HG02973 (cell line): ENCODE measurements around the gene DHODH.
A peak's percentile ranks its signal among the peaks of the same experiment; 100 is the strongest.
"Not testable (repeated sequence)": the region's sequence is repeated elsewhere in the genome, so short reads cannot be mapped to it uniquely, and the experiment has no call there.

Experiments
- ATAC-seq: cut with Tn5 transposase; IDR thresholded peaks from one replicate; pipeline ENCODE4 v1.9.1; 2021; ENCODE audit warnings: moderate library complexity; ENCODE audit not compliant: unreplicated experiment

Gene DHODH

DNA sequence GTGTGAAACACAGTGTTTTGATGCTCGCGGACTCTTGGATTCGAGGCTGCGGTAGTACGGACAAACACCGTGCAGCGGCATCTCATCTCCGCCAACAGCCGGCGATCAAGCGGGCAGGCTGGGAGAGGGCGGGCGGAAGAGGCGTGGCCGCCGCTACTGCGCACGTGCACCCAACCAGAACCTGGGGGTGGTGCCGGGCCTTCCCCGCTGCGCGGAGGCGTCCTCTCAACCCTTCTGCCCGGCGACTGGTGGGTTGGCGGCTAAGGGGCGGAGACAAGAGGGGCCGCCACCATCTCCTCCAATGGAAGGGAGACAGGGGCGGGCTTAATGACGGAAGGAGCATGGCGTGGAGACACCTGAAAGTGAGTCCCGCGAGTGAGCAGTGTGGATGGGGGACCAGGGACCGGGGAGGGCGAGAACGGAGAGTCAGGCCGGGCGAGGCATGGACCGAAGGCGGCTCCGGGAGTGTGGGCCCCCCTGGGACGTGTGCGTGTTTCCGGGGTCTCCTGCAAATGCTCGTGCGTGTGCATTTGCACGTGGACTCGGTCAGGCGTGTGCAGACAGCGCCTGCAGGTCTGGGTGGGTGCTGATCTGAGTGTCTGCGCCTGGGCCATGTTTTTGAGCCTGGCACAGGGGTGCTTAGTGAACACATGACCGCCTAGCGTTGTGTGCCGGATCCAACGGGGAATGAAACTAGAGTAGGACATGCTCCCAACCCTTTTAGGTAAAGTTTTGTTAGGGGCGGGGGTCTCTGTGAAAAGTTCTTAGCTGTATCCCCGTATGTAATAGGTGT is at the start of gene DHODH:
TSS of gene DHODH (plus strand) at position 321 of the 793 bp plus-strand sequence. CDS start at position 342, 21 bp downstream.
- ATAC-seq, result peak; percentile 98

DNA sequence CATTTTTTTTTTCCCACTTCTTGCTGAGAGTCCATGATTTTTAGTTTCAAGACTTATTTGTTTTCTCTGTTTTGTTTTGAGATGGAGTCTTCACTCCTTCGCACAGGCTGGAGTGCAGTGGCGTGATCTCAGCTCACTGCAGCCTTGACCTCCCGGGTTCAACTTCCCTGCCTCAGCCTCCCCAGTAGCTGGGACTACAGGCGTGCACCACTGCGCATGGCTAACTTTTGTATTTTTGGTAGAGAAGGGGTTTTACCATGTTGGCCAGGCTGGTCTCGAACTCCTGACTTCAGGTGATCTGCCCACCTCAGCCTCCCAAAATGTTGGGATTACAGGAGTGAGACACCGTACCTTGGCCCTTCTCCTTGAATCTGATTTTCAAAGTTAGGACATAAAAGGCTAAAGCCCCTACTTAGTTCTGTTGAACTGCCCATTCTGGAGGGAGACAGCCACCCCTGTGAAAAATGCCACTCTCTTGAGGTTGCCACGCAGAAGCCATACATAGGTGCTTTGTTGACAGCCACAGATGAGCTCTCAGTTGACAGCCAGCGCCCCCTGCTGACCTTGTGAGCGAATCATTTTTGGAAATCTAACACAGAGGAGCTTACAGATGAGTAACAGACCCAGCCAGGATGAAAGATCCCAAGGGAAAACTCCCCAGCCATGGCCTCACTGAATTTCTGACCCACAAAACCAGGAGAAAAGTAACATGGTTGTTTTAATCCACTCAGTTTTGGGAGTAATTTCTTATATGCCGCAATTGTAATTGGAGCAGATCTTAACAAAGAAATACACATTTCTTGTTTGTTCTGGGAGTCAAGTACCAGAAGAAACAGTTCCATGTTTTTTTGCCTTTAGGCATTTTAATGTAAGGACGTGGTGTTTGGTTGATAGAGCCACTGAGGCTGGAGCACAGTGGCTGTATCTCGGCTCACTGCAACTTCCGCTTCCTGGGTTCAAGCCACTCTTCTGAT is 47.2 kb upstream of the DHODH start:
- peak; percentile 74 for ATAC-seq

DNA sequence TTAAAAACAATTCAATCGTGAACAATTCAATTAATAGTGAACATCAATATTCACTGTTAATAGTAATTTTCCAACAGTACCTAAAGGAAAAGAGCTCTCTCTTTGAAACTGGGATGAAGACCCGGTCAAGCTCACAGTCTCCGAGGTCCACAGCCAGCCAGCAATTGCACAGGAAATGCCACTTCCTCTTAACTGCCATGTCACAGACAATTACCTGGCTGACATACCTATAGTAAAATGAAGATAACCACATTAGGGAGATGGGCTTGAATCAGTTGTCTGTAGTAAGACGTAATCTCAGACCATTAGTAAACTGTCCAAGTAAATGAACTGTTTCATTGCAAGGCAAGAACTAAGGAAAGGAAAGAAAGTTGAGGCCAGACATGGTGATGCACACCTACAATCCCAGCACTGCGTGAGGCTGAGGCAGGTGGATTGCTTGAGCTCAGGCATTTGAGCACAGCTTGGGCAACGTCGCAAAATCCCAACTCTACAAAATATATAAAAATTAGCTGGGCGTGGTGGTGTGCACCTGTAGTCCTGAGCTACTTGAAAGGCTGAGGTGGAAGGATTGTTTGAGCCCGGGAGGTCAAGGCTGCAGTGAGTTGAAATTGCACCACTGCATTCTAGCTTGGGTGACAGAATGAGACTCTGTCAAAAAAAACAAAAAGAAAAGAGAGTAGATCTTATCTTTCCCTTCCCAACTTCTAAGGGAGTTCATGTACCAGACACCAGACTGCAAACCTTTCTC is 45.2 kb upstream of the DHODH start:
- no peak for ATAC-seq

DNA sequence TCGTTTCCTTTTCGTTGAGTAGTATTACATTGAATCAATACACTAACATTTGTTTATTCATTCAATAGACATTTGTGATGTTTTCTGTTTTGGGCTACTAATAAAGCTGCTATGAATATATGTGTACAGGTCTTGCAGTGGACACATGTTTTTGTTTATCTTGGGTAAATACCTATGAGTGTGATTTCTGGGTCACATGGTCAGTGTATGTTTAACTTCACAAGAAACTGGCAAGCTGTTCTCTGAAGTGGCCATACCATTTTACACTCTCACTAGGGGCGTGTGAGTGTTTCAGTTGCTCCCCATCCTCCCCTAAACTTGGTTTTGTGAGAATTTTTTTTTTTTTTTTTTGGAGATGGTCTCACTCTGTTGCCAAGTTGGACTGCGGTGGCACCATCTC is 43.3 kb upstream of the DHODH start:
- ATAC-seq, result no peak

DNA sequence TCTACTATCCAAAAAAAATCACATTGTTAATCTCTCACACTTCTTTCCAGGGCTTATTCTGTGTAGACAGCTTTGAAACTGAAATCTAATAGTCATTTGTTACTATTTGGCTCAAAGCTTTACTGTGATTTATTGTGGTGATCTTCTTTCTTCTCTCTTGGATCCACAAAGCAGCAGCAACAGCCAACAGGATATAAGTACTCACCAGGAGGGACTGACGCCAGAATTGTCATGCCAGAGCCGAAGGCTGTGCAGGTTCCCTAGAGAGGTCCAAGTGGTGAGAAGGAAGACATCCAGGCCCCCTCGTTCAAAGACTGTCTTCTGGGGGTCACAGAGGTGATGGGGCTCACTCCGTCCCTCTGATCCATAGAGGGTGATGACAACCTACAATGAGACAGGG is 41.6 kb upstream of the DHODH start:
- ATAC-seq, result no peak

DNA sequence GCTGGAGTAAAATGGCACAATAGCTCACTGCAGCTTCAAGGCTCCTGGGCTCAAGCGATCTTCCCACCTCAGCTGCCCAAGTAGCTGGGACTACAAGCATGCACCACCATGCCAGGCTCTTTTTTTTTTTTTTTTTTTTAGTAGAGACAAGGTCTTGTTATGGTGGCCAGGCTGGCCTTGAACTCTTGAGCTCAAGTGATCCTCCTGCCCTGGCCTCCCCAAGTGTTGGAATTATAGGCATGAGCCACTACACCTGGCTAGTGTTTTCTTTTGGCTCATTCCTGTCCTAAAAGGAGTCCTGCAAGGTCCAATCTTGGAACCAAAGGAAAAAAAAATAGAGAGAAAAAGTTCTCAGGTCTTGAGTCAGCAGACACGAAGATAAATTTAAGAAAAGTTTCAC is 39.2 kb upstream of the DHODH start:
- ATAC-seq, result no peak

DNA sequence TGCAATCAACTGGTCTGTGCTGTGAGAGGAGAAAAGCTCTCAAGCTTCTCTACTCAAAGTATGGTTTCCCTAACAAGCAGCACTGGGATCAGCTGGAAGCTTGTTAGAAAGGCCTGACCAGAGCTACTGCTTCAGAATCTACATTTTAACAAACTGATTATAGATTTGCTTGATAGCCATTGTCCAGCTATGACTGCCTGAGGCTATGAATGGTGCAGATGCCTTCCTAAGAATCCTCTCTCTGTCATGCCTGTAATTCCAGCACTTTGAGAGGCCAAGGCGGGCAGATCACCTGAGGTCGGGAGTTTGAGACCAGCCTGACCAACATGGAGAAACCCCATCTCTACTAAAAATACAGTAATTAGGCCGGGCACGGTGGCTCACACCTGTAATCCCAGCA is 37.0 kb upstream of the DHODH start:
- ATAC-seq, result no peak

DNA sequence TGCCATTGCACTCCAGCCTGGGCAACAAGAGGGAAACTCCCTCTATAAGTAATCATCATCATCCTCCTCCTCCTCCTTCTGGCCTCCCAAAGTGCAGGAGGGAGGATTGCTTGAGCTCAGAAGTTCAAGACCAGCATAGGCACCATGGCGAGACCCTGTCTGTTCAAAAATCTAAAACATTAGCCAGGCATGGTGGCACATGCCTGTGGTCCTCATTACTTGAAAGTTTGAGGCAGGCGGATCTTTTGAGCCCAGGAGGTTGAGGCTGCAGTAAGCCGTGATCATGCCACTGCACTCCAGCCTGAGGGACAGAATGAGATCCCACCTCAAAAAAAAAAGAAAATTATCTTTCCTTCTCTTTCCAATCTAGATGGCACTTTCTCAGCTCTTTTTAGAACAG is 36.2 kb upstream of the DHODH start:
- ATAC-seq, result no peak

DNA sequence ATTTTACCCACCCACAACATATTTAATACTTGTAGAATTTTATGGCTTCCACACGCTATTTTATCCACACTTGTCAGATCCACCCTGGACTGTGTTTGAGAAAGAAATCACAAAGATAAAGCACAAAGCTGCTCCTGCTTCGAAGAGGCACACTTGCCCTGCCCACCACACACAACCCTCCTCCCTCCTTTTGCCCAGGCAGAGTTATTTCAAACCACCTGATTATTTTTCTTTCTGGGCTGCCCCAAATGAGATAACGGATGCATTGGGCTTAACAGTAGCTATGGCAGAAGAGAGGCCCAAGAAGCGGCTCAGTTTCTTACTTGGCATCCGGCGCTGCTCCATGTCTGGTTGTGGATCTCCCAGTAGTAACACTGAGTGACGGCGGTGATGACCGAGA is 35.5 kb upstream of the DHODH start:
- ATAC-seq, result no peak

DNA sequence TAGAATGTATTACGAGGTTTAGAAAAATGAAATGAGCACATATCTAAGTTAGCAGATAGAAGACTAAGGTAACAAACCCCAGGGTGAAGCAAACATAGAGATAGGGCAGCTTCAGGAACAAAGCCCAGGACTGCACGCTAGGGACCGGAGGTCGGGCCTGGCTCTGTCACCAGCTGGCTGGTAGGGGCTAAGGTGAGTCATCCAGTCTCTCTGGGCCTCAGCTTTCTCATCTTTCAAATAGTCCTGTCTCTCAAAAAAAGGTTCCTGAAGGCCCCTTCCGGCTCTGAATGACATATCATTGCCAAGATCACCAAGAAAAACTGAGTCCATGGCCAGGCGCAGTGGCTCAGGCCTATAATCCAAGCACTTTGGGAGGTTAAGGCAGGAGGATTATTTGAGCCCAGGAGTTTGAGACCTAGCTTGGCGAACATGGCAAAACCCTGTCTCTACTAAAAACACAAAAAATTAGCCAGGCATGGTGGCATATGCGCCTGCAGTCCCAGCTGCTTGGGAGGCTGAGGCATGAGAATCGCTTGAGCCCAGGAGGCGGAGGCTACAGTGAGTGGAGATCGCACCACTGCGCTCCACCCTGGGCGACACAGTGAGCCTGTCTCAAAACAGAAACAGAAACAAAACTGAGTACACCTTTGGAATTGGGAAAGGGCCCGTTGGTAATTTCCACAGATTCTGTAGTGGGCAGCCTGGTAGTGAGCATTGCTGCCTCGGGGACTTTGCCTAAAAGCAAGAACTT is 34.3 kb upstream of the DHODH start:
- ATAC-seq, result no peak

DNA sequence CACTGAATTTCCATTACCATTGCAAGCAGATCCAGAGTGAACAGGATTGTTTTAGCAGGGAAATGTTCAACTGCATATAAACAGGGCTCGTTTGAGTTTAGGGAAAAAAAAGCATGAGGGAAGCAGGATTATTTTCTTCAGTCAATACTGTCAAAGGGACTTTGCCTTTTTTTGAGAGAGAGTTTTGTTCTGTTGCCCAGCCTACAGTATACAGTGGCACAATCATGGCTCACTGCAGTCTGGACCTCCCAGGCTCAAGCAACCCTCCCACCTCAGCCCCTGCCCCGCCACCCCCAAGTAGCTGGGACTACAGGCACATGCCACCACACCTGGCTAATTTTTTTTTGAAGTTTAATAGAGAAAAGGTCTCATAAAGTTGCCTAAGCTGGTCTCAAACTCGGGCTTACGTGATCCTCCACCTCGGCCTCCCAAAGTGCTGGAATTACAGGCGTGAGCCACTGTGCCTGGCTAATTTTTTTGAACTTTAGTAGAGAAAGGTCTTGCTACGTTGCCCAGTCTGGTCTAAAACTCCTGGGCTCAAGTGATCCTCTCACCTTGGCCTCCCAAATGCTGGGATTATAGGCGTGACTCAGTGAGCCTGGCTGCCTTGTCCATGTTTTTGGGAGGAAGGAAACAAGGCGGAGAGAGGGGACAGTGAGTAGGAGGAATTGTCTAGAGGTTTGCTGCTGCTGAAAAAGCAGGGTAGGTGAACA is 23.1 kb upstream of the DHODH start:
- no peak for ATAC-seq

DNA sequence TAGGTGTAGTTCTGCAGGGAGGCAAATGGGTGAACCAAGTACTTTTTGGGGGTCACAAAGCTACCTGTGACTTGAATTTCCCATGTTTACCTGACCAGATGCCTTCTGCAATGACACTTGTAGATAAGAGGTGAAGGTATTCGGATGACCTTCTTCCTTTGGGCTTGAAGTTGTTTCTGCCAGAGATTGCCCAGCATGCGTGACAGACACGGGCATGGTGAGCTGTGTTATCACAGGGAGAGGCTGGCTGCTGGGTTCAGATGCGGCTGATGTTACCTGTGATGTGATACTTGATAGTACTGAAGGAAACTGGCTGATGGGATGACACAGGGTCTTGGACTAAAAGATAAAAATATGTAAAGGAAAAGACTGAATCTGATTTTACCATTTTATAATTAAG is 22.4 kb upstream of the DHODH start:
- ATAC-seq, result no peak

DNA sequence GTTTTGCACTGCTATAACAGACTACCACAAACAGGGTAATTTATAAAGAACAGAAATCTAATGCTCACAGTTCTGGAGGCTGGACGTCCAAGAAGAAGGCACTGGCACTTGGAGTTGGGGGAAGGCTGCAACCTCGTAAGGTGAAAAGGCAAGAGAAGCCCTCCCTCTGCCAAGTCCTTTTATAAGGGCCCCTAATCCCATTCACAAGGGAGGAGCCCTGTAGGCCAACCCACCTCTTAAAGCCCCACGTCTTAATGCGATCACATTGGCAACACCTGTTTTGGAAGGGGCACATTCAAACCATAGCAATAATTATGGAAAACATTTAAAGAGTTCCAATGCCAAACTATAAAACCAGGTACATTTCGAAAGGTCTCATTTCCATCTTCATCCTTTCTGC is 13.5 kb upstream of the DHODH start:
- ATAC-seq, result no peak

DNA sequence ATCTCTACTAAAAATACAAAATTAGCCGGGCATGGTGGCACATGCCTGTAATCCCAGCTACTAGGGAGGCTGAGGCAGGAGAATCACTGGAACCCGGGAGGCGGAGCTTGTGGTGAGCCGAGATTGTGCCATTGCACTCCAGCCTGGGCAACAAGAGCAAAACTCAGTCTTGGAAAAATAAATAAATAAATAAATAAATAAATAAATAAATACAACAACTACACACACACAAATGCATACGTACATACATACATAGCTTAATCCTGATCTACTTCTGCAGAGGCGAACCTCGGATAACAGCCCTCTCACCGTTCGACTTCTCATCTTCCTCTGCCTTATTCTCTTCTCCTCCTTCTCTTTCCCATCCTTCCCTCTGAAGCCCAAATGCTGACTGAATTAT is 11.0 kb upstream of the DHODH start:
- ATAC-seq, result not testable (repeated sequence)

DNA sequence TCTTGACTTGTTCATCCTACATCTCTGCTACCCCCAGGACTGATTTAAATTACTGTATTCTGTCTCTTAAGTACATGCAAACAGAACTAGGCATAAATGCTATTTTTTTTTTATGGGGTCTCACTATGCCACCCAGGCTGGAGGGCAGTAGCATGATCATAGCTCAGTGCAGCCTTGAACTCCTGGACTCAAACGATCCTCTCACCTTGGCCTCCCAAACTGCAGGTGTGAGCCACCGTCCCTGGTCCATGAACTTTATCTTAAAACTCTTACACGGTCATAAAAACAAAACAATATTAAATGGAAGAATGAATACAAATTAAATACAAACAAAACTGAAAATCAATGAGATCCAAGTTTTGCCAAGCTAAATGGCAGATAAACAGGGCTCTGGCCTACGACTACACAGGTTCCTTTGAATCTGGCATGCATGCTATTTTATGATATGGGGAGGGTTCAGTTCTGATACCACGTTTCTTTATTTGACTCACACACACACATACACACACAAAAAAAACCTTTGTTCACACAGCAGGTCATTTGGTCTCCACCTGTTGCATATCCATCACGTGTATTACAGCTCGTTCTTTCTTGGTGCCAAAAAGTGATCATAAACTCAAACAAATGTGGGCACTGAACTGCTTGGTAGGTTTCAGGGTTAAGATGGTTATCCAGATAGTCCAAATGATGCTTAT is 7.2 kb upstream of the DHODH start:
- no peak for ATAC-seq

DNA sequence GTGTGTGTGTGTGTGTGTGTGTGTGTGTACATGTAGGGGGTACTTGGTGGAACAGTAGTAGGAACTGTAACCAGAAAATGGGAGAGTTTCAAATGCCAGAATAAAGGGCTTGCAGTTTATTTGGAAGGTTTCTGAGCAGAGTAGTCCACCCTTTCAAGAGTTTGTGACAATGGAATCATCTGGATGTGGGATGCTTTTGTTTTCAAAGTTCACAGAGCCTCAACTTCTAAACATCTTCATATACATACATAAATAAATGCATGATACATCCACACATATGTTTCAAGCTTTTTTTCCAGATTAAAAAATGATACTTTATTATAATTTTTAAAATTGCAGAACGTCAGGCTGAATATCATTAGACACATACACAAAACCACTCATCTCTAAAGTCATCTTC is 5.9 kb upstream of the DHODH start:
- ATAC-seq, result no peak

DNA sequence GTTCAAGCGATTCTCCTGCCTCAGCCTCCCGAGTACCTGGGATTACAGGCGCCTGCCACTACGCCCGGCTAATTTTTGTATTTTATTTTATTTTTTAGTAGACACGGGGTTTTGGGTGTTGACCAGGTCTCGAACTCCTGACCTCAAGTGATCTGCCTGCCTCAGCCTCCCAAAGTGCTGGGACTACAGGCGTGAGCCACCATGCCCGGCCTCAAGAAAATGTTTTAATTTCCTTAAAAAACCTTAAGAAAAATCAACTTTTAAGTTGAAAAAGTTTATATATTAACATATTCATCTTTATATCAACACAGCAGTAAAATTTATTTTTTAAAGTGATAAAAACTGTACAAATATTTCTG is 500 bp upstream of the DHODH start:
- ATAC-seq, result not testable (repeated sequence)

DNA sequence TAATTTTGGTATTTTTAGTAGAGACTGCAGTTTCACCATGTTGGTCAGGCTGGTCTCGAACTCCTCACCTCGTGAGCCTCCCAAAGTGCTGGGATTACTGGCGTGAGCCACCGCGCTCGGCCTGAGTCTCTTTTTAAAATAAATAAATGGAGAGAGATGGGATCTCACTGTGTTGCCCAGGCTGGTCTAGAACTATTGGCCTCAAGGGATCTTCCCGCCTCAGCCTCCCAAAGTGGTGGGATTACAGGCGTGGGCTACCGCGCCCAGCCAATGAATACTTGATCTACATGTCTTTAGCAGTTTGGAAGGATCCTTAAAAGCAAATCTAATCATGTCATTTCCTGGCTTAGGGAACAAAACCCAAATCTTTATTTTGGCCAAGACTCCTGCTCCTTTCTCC is 1.2 kb downstream of the DHODH start:
- ATAC-seq, result no peak

DNA sequence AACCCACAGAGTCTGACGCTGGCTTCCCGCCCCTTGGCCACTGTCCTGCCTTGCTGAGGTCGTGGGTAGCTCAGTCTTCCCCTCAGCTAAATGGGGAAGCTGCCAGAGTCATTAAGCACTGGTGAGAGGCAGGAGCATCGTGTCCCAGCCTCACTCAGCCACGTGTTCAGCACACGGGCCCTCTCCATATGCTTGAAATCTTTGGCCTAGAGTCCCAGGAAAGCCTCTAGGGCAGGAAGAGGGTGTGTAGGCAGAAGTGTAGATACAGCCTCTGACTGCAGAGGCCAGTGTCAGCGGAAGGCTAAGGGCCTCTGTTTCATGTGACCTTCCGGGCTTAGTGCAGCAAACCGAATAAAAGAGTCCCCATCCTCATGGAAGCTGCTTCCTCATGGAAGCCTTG is 4.1 kb downstream of the DHODH start:
- no peak for ATAC-seq
